A549 (cell line): ENCODE measurements around the gene CAPN13. TPM values are rescaled to one million over a fixed set of nuclear protein-coding genes. Genes with fewer than 3 reads are reported as not detected.

Source experiments
- ATAC-seq, 2 experiments: fragments of 200-7000 bp in 1 of 2; fragments of >200 bp in 1 of 2; cut with Nextera tagmentation in 1 of 2; cut with Tn5 transposase in 1 of 2; 3 replicates each; pipeline versions ENCODE4 v1.8.0 to v1.9.1; 2018 to 2020; ENCODE audit warnings: mild to moderate bottlenecking in 1 of 2, moderate library complexity in 1 of 2
- CTCF ChIA-PET: fragments of 300-600 bp; sonication (Branson Sonifier 250); formaldehyde crosslinking; extraction: SDS; loops from one replicate; lab custom pipeline; 2021; ENCODE audit warnings: antibody characterized with exemption, inconsistent platforms; lab: Yijun Ruan, JAX
- POLR2A ChIA-PET: fragments of 350-600 bp; formaldehyde crosslinking; extraction: SDS; loops from one replicate; lab custom pipeline; 2021; ENCODE audit warnings: antibody characterized with exemption, inconsistent platforms; lab: Yijun Ruan, JAX
- DNase-seq, 2 experiments: peaks; one replicate each; pipeline versions ENCODE4 v3.0.0 to v3.0.0-alpha.2; 2011 to 2016; ENCODE audit warnings: low read depth in 1 of 2, low spot score in 1 of 2
- FAIRE-seq: peaks from 2 replicates; lab custom pipeline; 2011; peaks lifted over from hg19 to GRCh38; lab: Jason Lieb, UNC
- H3K27ac ChIP-seq, 2 experiments: fragments of >200 bp; sonication (Bioruptor Twin); formaldehyde crosslinking; 3 replicates each; pipeline ENCODE4 v1.5.1; 2016 to 2017
- H3K4me1 ChIP-seq: fragments of >200 bp; sonication (Bioruptor Twin); formaldehyde crosslinking; 3 replicates; pipeline ENCODE4 v1.6.1; 2016
- H3K4me2 ChIP-seq: fragments of >200 bp; sonication (Bioruptor Twin); formaldehyde crosslinking; 3 replicates; pipeline ENCODE4 v1.6.1; 2016
- H3K4me3 ChIP-seq: fragments of >200 bp; sonication (Bioruptor Twin); formaldehyde crosslinking; 3 replicates; pipeline ENCODE4 v1.5.1; 2016
- H3K9me3 ChIP-seq: fragments of >200 bp; sonication (Bioruptor Twin); formaldehyde crosslinking; 3 replicates; pipeline ENCODE4 v1.6.1; 2016
- BHLHE40 ChIP-seq: IDR thresholded peaks from 2 replicates; pipeline ENCODE4 v1.6.1; 2012; ENCODE audit warnings: low read depth, low read length, inconsistent platforms
- CBX2 ChIP-seq: fragments of 200-600 bp; sonication (generic); IDR thresholded peaks from 2 replicates; pipeline ENCODE4 v1.6.1; 2016; ENCODE audit warnings: low read depth, mild to moderate bottlenecking, borderline replicate concordance
- CEBPB ChIP-seq, 2 experiments: fragments of >200 bp in 1 of 2; sonication (Bioruptor Twin) in 1 of 2; formaldehyde crosslinking in 1 of 2; IDR thresholded peaks; 2 replicates each; pipeline ENCODE4 v1.6.1; 2012 to 2016
- EHMT2 ChIP-seq: fragments of 200-600 bp; sonication (generic); IDR thresholded peaks from 2 replicates; pipeline ENCODE4 v1.6.1; 2016; ENCODE audit warnings: antibody characterized with exemption, low read depth, mild to moderate bottlenecking, moderate library complexity
- EP300 ChIP-seq, 2 experiments: fragments of >200 bp; sonication (Bioruptor Twin); formaldehyde crosslinking; IDR thresholded peaks; 2 replicates in 1 of 2; 3 replicates in 1 of 2; pipeline ENCODE4 v1.6.1; 2016 to 2017
- ESRRA ChIP-seq: fragments of 150-350 bp; IDR thresholded peaks from 2 replicates; pipeline ENCODE4 v1.6.1; 2014; ENCODE audit warnings: mild to moderate bottlenecking, low read length, borderline replicate concordance
- FOXS1 ChIP-seq: fragments of 250-450 bp; sonication (Bioruptor Pico); IDR thresholded peaks from 2 replicates; pipeline ENCODE4 v1.5.0; 2020; ENCODE audit warnings: mild to moderate bottlenecking, moderate library complexity
- GATA3 ChIP-seq: IDR thresholded peaks from 2 replicates; pipeline ENCODE4 v1.6.1; 2012; ENCODE audit warnings: borderline replicate concordance
- HDAC2 ChIP-seq: fragments of 200-600 bp; sonication (generic); IDR thresholded peaks from 2 replicates; pipeline ENCODE4 v1.6.1; 2016
- HOXA7 ChIP-seq: fragments of 250-450 bp; sonication (Bioruptor Pico); IDR thresholded peaks from 2 replicates; pipeline ENCODE4 v1.5.0; 2020; ENCODE audit warnings: mild to moderate bottlenecking, moderate library complexity
- HOXB13 ChIP-seq: fragments of 250-450 bp; sonication (Bioruptor Pico); IDR thresholded peaks from 2 replicates; pipeline ENCODE4 v1.5.0; 2020; ENCODE audit warnings: low read depth, mild to moderate bottlenecking, moderate library complexity
- KDM5A ChIP-seq: fragments of 200-600 bp; sonication (generic); IDR thresholded peaks from 2 replicates; pipeline ENCODE4 v1.6.1; 2016; ENCODE audit warnings: antibody characterized with exemption, mild to moderate bottlenecking
- MAZ ChIP-seq: fragments of 150-350 bp; IDR thresholded peaks from 2 replicates; pipeline ENCODE4 v1.6.1; 2014; ENCODE audit warnings: antibody characterized with exemption, low read depth, low read length, borderline replicate concordance
- MYC ChIP-seq: IDR thresholded peaks from 2 replicates; pipeline ENCODE4 v1.6.1; 2012; ENCODE audit warnings: mild to moderate bottlenecking, inconsistent platforms, low read length, improper control_type of control experiment, borderline replicate concordance
- NR3C1 ChIP-seq: fragments of >200 bp; sonication (Bioruptor Twin); formaldehyde crosslinking; IDR thresholded peaks from 3 replicates; pipeline ENCODE4 v1.6.1; 2017
- PHF8 ChIP-seq: fragments of 200-600 bp; sonication (generic); IDR thresholded peaks from 2 replicates; pipeline ENCODE4 v1.6.1; 2016; ENCODE audit warnings: low read depth, mild to moderate bottlenecking, antibody characterized with exemption, moderate library complexity, borderline replicate concordance
- RARB ChIP-seq: fragments of 250-450 bp; sonication (Bioruptor Pico); IDR thresholded peaks from 2 replicates; pipeline ENCODE4 v1.8.0; 2021; ENCODE audit warnings: mild to moderate bottlenecking, moderate library complexity
- RCOR1 ChIP-seq: fragments of 150-350 bp; IDR thresholded peaks from 2 replicates; pipeline ENCODE4 v1.6.1; 2014; ENCODE audit warnings: antibody characterized with exemption, low read length, low read depth
- RNF2 ChIP-seq: fragments of 200-600 bp; sonication (generic); IDR thresholded peaks from 2 replicates; pipeline ENCODE4 v1.6.1; 2016; ENCODE audit warnings: low read depth, mild to moderate bottlenecking, antibody characterized with exemption, moderate library complexity, borderline replicate concordance
- SREBF2 ChIP-seq: fragments of 450-650 bp; IDR thresholded peaks from 2 replicates; pipeline ENCODE4 v1.6.1; 2014; ENCODE audit warnings: mild to moderate bottlenecking, moderate library complexity
- TP53 ChIP-seq: fragments of 250-450 bp; sonication (Bioruptor Pico); IDR thresholded peaks from 2 replicates; pipeline ENCODE4 v1.5.0; 2021; ENCODE audit warnings: mild to moderate bottlenecking, moderate library complexity
- ZSCAN20 ChIP-seq: fragments of 250-450 bp; sonication (Bioruptor Pico); IDR thresholded peaks from 2 replicates; pipeline ENCODE4 v1.8.0; 2022; ENCODE audit warnings: mild to moderate bottlenecking, moderate library complexity
- WGBS: methylation state at CpG from one replicate; pipeline ENCODE4 v1.1.6; 2017; ENCODE audit errors: missing lambda C conversion rate; 5-methylcytosine and 5-hydroxymethylcytosine counted together
- polyA plus RNA-seq, 4 experiments: library from polyadenylated mRNA; depleted of rRNA in 3 of 4; stranded (reverse); fragments of >200 nt; fragmentation: RNase III in 1 of 4; extraction: RNeasy Plus Mini Kit Qiagen cat#74134 plus additional on column Dnase treatment in 1 of 4; gene quantifications; 2 replicates in 3 of 4; 3 replicates in 1 of 4; pipeline ENCODE4 v1.2.3, GENCODE V29; 2011 to 2017
- TF ChIP-seq, protein P1 (sequence below): fragments of 250-450 bp; sonication (Bioruptor Pico); IDR thresholded peaks from 2 replicates; pipeline ENCODE4 v1.5.0; 2021; ENCODE audit warnings: mild to moderate bottlenecking, moderate library complexity, borderline replicate concordance
- TF ChIP-seq, protein P2 (sequence below): IDR thresholded peaks from 2 replicates; pipeline ENCODE4 v1.6.1; 2012
- TF ChIP-seq, protein P3 (sequence below): IDR thresholded peaks from 2 replicates; pipeline ENCODE4 v1.6.1; 2012

The CAPN13 gene
- polyA plus RNA-seq, 2 of the 4 experiments (the other 2 are of a cell fraction): 0.08 to 0.18 TPM

DNA sequence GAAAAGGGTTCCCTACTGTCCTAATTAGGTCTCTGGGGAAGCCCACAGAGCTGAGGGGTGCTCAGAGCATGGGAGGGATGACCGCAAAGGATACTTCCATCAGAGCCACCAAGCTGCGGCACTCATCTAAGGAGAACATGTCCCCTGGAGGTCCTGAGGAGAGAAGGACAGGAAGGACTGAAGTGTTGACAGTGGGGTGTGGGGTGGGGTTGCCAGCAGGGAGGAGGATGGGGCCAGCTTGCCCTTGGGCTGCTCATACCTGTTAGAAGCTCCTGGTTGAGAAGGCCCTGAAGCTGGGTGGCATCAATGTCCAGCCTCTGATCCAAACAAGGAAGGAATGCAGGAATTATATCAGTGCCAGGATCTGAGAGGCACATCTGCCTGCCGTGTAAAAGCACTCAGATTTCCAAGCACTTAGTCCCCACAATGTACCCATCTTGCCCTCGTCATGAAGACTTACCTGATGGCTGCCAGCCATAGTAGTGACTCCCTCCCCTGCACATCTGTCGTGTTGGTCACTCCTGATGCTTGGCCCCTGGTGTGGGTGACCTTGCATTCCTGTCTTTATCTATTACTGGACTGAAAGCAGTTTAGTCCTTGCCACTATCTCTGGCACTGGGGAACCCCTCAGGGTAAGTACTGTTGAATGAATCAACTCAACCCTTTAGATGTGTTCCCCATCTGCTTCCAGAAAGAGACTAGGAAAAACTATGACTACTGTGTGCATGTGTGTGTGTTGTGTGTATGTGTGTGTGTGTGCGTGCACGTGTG is 68.9 kb downstream of the CAPN13 start:
- 42% methylated on average over 7 of the region's 7 CpGs for WGBS
- DNase-seq (no peak), ATAC-seq (no peak), FAIRE-seq (no peak)
- ChIA-PET POLR2A (no interaction called here), CTCF (interaction anchor here (1.2 kb wide), 1 partner anchor 14 kb away, joined by 4 read pairs; no protein-coding TSS in a partner anchor)
- no peak for TF ChIP-seq CBX2
- no peak for TF ChIP-seq GATA3
- TF ChIP-seq HOXB13: no peak
- TF ChIP-seq KDM5A: no peak
- TF ChIP-seq TP53 (CRISPR knock-in tag): no peak
- no peak for TF ChIP-seq MAZ
- TF ChIP-seq ESRRA: no peak
- TF ChIP-seq, protein P1, sequence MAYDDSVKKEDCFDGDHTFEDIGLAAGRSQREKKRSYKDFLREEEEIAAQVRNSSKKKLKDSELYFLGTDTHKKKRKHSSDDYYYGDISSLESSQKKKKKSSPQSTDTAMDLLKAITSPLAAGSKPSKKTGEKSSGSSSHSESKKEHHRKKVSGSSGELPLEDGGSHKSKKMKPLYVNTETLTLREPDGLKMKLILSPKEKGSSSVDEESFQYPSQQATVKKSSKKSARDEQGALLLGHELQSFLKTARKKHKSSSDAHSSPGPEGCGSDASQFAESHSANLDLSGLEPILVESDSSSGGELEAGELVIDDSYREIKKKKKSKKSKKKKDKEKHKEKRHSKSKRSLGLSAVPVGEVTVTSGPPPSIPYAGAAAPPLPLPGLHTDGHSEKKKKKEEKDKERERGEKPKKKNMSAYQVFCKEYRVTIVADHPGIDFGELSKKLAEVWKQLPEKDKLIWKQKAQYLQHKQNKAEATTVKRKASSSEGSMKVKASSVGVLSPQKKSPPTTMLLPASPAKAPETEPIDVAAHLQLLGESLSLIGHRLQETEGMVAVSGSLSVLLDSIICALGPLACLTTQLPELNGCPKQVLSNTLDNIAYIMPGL (CRISPR knock-in tag): no peak
- no peak for TF ChIP-seq HOXA7 (CRISPR knock-in tag)
- TF ChIP-seq FOXS1: no peak
- no peak for TF ChIP-seq PHF8
- TF ChIP-seq EP300 (IDR thresholded peaks at IDR 0.05): no peak
- TF ChIP-seq, protein P2, sequence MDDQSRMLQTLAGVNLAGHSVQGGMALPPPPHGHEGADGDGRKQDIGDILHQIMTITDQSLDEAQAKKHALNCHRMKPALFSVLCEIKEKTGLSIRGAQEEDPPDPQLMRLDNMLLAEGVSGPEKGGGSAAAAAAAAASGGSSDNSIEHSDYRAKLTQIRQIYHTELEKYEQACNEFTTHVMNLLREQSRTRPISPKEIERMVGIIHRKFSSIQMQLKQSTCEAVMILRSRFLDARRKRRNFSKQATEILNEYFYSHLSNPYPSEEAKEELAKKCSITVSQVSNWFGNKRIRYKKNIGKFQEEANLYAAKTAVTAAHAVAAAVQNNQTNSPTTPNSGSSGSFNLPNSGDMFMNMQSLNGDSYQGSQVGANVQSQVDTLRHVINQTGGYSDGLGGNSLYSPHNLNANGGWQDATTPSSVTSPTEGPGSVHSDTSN: no peak
- TF ChIP-seq HDAC2: no peak
- TF ChIP-seq SREBF2: no peak
- TF ChIP-seq RCOR1: no peak
- no peak for TF ChIP-seq RARB (CRISPR knock-in tag)
- TF ChIP-seq NR3C1: no peak
- no peak for TF ChIP-seq RNF2
- Histone ChIP-seq H3K4me1 (no peaks in the 10 kb centered on the region), H3K27ac (no peak overlapping the region), H3K4me3 (no peak overlapping the region), H3K9me3 (no peaks in the 10 kb centered on the region), H3K4me2 (no peak overlapping the region)

DNA sequence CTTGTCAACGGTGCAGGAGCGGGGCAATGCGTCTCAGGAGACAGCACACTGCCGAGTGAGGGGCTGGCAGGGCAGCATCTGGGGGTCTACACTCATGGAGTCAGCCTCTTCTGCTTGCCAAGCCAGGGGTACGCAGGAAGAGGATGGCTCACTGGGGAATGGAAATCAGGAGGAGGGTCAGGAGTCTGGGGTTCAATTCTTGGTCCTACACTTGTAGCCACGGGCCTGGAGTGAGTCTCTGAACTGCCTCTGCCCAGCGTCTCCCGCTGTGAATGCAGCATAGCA is 70.0 kb downstream of the CAPN13 start:
- Histone ChIP-seq H3K9me3 (no peaks in the 10 kb centered on the region), H3K27ac (no peak overlapping the region), H3K4me2 (no peak overlapping the region), H3K4me3 (no peak overlapping the region), H3K4me1 (no peaks in the 10 kb centered on the region)
- ATAC-seq (no peak), FAIRE-seq (no peak), DNase-seq (no peak)
- POLR2A ChIA-PET: no interaction called here
- 41% methylated on average over 8 of the region's 8 CpGs for WGBS
- CTCF ChIA-PET: interaction anchor here (0.6 to 1.2 kb wide), 2 partner anchors 13 to 925 kb away, joined by 3 to 4 read pairs; no protein-coding TSS in a partner anchor
- TF ChIP-seq ESRRA: no peak
- no peak for TF ChIP-seq EHMT2
- no peak for TF ChIP-seq ZSCAN20
- no peak for TF ChIP-seq BHLHE40
- TF ChIP-seq CEBPB (IDR thresholded peaks at IDR 0.05): no peak
- TF ChIP-seq MYC: no peak
- TF ChIP-seq, protein P3, sequence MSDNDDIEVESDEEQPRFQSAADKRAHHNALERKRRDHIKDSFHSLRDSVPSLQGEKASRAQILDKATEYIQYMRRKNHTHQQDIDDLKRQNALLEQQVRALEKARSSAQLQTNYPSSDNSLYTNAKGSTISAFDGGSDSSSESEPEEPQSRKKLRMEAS: no peak
